Tibial artery (tissue), 4 donors: ENCODE results near the gene ATP6V0E1.
"Not testable (repeated sequence)": the region's sequence is repeated elsewhere in the genome, so short reads cannot be mapped to it uniquely, and the experiment has no call there.

Experiments used
- DNase-seq, 2 donors: peaks; one replicate each; pipeline ENCODE4 v3.0.0-alpha.2; 2019
- H3K27ac ChIP-seq, 2 donors: fragments of 200-600 bp; sonication (generic) in 1 of 2; 1 replicate in 1 of 2; 2 replicates in 1 of 2; pipeline ENCODE4 v1.5.1; 2018 to 2019; ENCODE audit warnings: mild to moderate bottlenecking in 1 of 2
- H3K27me3 ChIP-seq, 2 donors: fragments of 200-600 bp; sonication (generic) in 1 of 2; one replicate each; pipeline versions ENCODE4 v1.5.1 to v1.6.0; 2016 to 2019
- H3K36me3 ChIP-seq, 3 donors: fragments of 200-600 bp; sonication (generic) in 2 of 3; one replicate each; pipeline ENCODE4 v1.5.1; 2016 to 2019; ENCODE audit warnings: mild to moderate bottlenecking in 2 of 3
- H3K4me1 ChIP-seq, 4 donors: fragments of 200-600 bp; sonication (generic) in 2 of 4; 1 replicate in 3 of 4; 2 replicates in 1 of 4; pipeline ENCODE4 v1.5.1; 2016 to 2019
- H3K4me3 ChIP-seq, 2 donors: fragments of 200-600 bp; sonication (generic) in 1 of 2; 1 replicate in 1 of 2; 2 replicates in 1 of 2; pipeline ENCODE4 v1.5.1; 2018 to 2019; ENCODE audit warnings: mild to moderate bottlenecking in 2 of 2
- H3K9me3 ChIP-seq, 3 donors: fragments of 200-600 bp; sonication (generic) in 1 of 3; one replicate each; pipeline ENCODE4 v1.5.1; 2016 to 2019
- CTCF ChIP-seq, 2 experiments: fragments of 200-600 bp in 1 of 2; fragments of 450-650 bp in 1 of 2; IDR thresholded peaks; one replicate each; pipeline ENCODE4 v1.5.1; 2017 to 2019; ENCODE audit warnings: antibody characterized with exemption in 2 of 2, mild to moderate bottlenecking in 1 of 2, moderate library complexity in 1 of 2
- intact Hi-C: fragments of 100-400 bp; cut with DNase I; formaldehyde crosslinking; loops from one replicate; pipeline ENCODE4 v1.15.0; 2023; ENCODE audit warnings: low total_unique reads

The ATP6V0E1 gene

GRCh38 chr5:173045474-173045873 lies 61.9 kb downstream of the ATP6V0E1 start:
- no peak overlapping the region for H3K27ac ChIP-seq
- intact Hi-C loops = no loop called here
- H3K36me3 ChIP-seq = no peaks in the 10 kb centered on the region
- H3K27me3 ChIP-seq = no peaks in the 10 kb centered on the region
- no peaks in the 10 kb centered on the region for H3K9me3 ChIP-seq
- no peak for DNase-seq
- no peak overlapping the region for H3K4me3 ChIP-seq
- no peaks in the 10 kb centered on the region for H3K4me1 ChIP-seq
- TF ChIP-seq CTCF (IDR thresholded peaks at IDR 0.05) = no peak

GRCh38 chr5:173047096-173047837 lies 63.7 kb downstream of the ATP6V0E1 start:
- DNase-seq, intact Hi-C loops, H3K4me3 ChIP-seq, H3K9me3 ChIP-seq, H3K27ac ChIP-seq, H3K27me3 ChIP-seq, H3K36me3 ChIP-seq, H3K4me1 ChIP-seq: not testable (repeated sequence)

GRCh38 chr5:173047838-173048105 lies 64.2 kb downstream of the ATP6V0E1 start:
- intact Hi-C loops = no loop called here
- Histone ChIP-seq H3K27ac (no peak overlapping the region), H3K9me3 (no peaks in the 10 kb centered on the region), H3K36me3 (no peaks in the 10 kb centered on the region), H3K27me3 (no peaks in the 10 kb centered on the region), H3K4me1 (no peaks in the 10 kb centered on the region), H3K4me3 (no peak overlapping the region)
- no peak for TF ChIP-seq CTCF (IDR thresholded peaks at IDR 0.05)
- DNase-seq = no peak

DNA sequence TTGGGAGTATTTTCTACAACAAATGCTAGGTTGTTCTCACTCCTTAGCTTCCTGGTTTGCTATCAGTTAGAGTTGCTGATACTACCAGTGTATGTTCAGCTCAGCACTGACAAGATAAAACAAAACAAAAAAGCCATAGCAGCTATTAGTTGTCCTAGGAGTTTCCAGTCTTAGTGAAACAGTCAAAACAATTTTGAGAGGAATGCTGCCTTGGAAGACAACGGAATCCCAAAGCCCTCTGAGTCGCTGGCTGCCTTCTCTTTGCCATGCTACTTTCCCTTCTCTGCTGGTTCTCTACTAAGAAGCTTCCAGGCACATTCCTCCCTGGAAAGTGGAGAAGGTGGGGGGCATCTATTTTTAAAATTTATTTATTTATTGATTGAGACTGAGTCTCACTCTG lies 67.2 kb downstream of the ATP6V0E1 start:
- Histone ChIP-seq H3K27me3 (no peaks in the 10 kb centered on the region), H3K36me3 (no peaks in the 10 kb centered on the region), H3K4me3 (no peak overlapping the region), H3K27ac (no peak overlapping the region), H3K4me1 (peaks cover 0 to 7% (median 3%) of the 10 kb centered on the region in 4 donors), H3K9me3 (no peaks in the 10 kb centered on the region)
- DNase-seq = no peak
- TF ChIP-seq CTCF (IDR thresholded peaks at IDR 0.05) = no peak
- intact Hi-C loops = no loop called here

DNA sequence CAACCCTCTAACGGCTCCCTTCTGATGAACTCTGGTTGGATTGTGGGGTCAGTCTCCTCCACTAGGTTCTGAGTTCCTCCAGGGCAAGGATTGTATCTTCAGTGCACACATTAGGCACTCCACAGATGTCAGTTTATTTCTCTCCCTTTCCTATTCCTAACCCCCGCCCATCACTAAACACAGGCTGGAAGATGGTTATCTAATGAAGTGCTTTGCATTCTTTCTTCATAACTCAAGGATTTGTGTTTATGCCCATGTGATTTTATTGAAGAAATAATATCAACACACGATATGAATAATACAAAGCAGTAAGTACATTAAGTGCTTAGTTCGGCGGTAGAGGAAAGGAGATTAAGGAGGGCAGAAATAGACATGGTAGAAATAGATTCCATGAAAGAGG lies 68.2 kb downstream of the ATP6V0E1 start:
- Histone ChIP-seq H3K4me3 (no peak overlapping the region), H3K4me1 (peaks cover 0 to 7% (median 3%) of the 10 kb centered on the region in 4 donors), H3K27me3 (no peaks in the 10 kb centered on the region), H3K36me3 (peaks cover 0 to 5% (median 0%) of the 10 kb centered on the region in 3 donors), H3K9me3 (no peaks in the 10 kb centered on the region), H3K27ac (no peak overlapping the region)
- TF ChIP-seq CTCF (IDR thresholded peaks at IDR 0.05) = no peak
- intact Hi-C loops = no loop called here
- no peak for DNase-seq

- no peaks in the 10 kb centered on the region for H3K9me3 ChIP-seq
- H3K4me3 ChIP-seq = no peak overlapping the region
- peaks cover 0 to 6% (median 0%) of the 10 kb centered on the region in 3 donors for H3K36me3 ChIP-seq
- intact Hi-C loops = no loop called here
- no peak overlapping the region for H3K27ac ChIP-seq
- peaks cover 0 to 12% (median 5%) of the 10 kb centered on the region in 4 donors for H3K4me1 ChIP-seq
- no peak for DNase-seq
- H3K27me3 ChIP-seq = no peaks in the 10 kb centered on the region
- TF ChIP-seq CTCF (IDR thresholded peaks at IDR 0.05) = no peak
Measured at GRCh38 chr5:173053041-173053440, 69.5 kb downstream of the ATP6V0E1 start.
